Stimulated activated CD8-positive, alpha-beta memory T cell treated with anti-CD3 and anti-CD28 coated beads, Interleukin-2, amount 100 ng/mL, for 1 hour (primary cell): ENCODE results near the gene SLC44A1.
"Not testable (repeated sequence)": the region's sequence is repeated elsewhere in the genome, so short reads cannot be mapped to it uniquely, and the experiment has no call there.

ENCODE experiments used
- DNase-seq, 2 donors: peaks; one replicate each; pipeline ENCODE4 v3.0.0-alpha.2; 2020; ENCODE audit warnings: low read depth in 2 of 2

SLC44A1 gene

DNA sequence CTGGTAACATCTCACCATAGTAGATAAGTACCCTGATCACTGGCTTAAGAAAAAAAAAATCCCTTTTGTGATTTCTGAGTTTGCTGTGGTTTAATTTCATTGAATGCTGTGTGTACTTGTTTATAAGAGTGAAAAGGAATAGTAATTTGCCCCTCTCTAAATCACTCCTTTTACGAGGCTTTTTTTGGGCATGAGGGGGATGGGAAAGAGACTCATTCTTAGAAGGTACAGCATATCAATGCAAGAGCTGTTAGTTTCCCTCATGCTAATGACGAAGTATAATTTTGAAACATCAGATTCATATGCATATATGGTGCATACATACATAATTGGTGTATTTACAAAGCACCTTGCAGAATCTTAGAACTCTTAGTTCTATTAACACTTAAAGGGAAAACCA is 2.4 kb upstream of the SLC44A1 start:
- DNase-seq, result no peak

DNA sequence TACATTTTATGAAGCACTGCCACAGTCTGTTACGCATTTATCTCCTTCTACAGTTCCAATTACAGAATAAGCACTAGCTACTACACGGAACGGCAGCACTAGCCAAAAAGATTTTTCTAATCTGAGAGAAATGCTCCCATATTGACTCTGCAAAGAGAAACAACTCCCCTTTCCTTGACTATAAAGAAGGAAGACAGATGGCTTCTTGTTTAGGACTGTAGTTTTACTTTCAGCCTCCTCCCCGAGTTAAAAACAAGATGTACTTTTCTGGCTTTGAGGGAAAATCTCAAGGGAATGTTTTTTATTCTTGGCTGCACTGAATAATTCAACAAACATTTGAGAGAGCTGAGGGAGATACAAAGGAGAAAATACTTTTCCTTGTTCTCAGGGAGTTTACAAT is 1.9 kb upstream of the SLC44A1 start:
- no peak for DNase-seq

DNA sequence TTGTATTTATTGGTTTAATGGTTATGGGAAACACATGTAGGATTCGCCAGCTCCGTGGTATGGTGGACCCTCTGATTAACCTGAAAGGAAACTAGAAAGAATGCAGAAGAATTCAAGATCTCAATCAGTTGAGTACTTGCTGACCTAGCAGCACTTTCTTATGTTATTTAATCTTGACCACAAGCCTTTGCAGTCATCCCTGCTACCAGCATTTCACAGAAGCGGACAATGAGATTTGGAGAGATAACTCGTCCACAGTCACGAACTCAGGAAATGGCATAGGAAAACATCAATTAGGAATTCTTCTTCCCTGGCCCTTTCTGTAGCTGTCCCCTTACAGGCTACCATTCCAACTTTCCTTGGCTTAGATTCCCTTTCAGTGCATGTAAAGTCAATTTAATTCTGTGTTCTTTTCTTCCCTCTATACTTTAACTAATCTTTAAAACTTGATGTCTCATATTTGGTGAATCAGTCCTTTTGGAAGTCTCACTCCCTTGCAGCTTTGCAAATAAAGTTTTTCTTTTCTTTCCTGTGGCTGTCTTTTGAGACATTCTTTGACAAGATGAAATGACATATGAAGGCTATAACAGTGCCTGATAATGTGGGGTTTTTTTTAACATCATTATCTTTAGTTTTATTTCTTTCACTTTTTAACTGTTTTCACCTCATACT is 1.3 kb upstream of the SLC44A1 start:
- DNase-seq, result no peak

DNA sequence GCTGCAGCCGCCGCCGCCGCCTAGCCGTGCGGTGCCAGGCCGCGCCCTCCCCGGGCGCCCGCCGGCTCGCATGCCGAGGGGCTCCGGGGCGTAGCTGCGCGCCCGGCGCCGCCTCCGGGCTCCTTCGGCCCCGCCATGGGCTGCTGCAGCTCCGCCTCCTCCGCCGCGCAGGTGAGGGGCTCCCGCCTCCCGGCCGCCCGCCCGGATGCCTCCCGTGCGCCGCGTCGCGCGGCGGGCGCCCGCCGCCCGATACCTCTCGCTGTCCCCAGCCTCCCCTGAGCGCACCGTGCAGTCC is 230 bp downstream of the SLC44A1 start:
- no peak for DNase-seq

DNA sequence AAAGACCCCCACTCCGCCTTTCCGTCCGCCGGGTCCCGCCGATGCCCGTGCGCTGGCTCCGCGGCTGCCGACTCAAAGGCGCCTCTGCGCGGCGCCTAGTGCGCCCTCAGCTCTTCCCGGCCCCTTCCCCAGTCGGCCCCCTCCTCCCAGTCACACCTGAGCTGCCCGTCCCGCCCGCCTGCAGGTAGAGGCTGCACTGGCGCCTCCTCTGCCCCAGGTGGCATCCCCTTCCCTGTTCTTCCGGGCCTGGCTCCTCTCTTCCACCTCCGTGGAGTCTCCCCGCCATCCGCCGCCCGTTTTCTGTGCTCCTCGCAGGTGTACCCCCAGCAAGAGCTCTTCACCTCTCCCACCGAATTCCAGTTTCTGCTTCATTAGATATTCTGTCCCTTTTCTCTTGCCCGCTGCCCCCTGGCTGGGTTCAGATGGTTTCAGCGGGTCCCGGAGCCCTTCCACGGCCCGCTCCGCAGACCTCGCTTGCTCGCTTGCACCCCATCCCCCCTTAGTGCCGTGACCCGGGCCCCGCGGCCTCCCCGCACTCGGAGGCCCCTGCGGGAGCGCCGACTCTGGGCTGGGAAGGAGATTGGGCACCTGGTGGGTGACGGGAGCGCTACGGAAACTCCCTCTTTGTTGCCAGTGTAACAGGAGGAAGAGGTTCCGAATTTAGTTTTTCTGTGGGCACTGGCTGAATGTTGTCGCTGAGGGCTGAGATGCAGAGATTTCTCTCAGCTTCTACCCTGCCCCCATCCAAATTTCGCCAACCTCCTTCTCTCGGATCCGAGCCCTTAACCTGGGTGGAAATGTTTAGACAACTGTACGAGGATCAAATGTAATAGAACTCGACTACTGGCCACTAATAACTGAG is 809 bp downstream of the SLC44A1 start:
- peak; percentile 5 to 8 for DNase-seq

DNA sequence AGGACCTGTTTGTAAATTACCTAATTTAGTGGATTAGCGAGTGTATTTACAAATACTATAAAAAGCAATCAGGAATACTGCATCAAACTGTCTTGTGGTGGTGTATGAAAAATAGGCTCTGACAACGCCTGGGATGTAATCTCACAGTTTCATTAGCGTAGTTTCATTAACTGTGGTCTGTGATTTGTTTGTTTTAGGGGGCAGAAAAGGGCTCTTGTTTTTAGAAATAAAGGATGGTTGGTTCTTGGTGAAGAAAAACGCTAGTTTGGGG is 1.4 kb downstream of the SLC44A1 start:
- DNase-seq, result no peak

DNA sequence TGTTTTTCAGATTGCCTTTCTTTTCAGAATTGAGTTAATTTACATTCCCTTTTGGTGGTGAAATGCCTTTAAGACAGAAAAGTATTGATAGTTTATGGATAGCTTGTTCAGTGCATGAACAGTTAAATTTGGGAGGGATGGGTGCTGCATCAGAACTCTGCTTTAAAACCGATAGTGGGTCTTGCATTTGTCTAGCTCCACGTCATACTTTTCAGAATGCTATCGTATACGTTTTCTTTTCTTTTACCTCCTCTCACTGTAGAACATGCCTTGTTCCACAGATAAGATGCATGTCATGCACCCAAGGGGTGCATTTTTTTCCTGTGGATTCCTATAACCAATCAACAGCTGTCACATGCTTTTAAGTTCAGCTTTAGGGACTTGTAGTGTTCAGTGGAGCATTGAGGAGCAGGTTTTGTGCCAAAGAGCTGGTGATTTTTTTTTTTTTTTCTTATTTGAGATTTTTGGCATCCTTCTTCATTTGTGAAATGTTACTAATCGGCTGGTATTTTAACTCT is 2.3 kb downstream of the SLC44A1 start:
- DNase-seq, result no peak

DNA sequence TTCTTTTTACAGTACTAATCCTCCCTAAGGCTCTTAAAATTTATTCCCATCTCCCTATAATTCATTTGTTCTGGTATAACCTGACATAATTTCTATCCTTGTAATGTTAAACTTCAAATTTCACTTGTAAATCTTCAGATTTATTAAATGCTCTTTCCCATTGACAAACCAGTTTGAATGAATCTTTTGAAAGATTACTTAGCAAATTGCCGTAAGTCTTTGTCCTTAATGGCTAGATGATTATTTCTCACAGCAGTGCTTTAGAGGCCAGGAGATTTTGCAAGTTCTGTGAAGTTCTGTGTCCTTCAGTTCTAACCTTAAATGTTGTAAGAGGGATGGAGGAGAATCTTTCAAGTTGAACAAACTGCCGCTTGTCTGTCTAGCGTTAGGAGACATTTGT is 4.2 kb downstream of the SLC44A1 start:
- DNase-seq, result no peak

DNA sequence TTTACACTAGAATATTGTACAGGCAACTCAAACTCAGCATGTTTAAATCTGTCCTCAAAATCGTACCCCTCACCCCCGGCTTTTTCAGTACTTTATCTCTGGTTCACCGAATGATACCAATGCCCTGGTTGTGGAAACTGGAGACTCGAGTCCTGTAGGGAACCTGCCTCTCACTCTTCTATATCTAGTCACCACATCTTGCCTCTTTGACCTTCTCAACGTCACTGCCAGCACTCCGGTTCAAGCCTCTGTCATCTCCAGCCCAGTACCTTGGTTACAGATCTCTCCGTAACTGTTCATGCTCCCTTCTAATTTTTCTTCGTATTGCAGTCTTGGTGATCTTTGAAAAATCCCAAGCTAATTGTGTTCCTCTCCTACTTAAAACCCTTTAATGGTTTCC is 6.7 kb downstream of the SLC44A1 start:
- DNase-seq, result no peak

DNA sequence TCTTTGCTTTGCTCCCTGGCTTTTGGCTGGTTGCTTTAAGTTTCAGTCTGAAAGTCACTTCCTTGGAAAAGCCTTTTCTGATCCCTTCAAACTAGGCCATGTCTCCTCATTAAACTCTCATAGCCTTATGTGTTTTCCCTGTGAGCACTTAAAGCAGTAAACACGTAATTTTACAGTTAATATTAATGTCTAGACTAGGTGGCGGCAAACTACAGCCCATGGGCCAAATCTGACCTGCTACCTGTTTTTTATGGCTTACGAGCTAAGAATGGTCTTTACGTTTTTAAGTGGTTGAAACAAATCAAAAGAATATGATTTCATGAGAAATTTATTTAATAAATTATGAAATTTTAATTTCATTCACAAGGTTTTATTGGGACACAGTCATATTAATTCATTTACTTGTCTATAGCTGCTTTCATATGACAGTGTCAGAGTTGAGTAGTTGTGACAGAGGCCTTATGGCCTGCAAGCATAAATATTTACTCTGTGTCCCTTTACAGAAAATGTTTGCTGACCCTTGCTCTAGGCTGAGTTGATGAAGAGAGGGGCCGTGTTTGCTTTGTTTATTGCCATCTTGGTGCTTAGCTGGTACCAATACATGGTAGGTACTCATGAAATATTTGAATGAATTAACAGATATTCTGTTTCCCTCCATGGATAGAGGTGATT is 7.4 kb downstream of the SLC44A1 start:
- DNase-seq, result no peak

DNA sequence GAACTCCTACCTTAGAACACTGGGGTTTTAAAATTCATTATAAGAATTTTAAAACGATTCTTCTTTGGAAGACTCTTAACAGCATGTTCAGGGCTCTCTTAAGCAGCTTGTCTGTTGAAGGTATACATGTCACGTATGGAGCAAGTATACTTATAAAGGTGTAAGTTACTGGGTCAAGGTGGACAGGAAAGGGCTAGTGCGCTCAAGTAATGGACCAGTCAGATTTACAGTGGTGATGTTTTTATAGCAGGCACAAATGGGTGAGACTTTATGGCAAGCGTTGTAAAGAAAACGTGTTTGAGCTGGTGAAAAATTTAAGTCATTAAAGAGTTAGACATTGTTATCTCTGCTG is 7.9 kb downstream of the SLC44A1 start:
- DNase-seq, result no peak

DNA sequence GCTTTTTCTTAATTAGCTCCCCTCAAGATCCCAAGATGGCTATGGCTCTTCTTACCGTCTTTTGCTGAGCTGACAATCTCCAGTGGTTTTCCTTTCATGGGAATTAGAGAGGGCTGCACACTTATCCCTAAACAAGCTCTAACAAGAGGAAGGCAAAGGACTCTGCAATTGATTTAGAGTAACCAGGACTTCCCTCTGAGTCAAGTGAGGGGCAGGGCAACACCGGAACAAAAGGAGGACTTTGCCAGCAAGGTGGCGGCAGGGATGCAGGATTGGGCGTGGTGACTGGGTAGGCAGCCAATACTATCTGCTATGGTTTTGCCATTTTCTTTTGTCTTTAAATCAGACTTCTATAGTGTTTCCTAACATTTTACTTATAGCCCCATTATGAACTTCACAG is 9.8 kb downstream of the SLC44A1 start:
- no peak for DNase-seq

DNA sequence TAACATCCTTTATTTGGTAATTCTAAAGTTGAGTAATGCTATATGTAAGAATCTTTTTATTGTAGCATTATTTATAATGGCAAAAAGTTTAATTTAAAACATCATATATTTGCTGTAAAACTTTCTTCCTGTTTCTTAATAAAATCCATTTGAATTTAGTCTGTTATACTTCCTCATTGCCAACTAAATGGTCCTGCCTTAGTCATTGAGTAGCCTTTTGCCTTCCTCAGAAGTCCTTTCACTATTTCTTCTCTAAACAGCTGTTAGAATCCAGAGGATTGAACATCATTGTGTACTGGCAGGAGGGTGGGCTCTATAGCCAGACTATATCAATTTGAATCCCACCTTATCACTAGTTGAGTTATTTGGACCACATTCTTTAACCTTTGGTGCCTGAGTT is 11.0 kb downstream of the SLC44A1 start:
- DNase-seq, result no peak

DNA sequence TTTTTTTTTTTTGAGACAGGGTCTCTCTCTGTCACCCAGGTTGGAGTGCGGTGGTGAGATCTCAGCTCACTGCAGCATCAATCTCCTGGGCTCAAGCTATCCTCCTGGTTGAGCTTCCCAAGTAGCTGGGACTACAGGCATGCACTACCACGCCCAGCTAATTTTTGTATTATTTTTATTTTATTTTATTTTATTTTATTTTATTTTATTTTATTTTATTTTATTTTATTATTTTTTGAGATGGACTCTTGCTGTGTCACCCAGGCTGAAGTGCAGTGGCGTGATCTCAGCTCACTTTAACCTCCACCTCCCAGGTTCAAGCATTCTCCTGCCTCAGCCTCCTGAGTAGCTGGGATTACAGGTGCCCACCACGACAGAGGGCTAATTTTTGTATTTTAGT is 12.1 kb downstream of the SLC44A1 start:
- DNase-seq, result not testable (repeated sequence)

DNA sequence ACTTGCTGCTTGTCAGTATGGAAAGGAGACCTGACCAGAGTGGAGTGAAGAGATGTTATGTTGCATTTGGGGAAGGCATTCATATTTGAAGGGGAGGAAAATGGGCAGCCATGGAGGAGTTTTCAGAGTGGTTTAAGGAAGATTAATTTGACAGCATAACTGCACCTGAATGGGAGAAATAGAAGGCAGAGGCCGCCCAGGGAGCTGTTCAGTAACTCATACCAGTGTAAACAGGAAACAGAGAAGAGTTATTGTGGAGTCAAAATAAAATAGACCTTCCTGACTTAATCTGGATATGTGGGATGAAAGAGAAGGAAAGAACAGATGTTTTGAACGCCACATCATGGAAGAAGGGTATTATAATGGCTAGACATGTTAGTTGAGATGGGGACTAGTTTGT is 13.4 kb downstream of the SLC44A1 start:
- DNase-seq, result no peak

DNA sequence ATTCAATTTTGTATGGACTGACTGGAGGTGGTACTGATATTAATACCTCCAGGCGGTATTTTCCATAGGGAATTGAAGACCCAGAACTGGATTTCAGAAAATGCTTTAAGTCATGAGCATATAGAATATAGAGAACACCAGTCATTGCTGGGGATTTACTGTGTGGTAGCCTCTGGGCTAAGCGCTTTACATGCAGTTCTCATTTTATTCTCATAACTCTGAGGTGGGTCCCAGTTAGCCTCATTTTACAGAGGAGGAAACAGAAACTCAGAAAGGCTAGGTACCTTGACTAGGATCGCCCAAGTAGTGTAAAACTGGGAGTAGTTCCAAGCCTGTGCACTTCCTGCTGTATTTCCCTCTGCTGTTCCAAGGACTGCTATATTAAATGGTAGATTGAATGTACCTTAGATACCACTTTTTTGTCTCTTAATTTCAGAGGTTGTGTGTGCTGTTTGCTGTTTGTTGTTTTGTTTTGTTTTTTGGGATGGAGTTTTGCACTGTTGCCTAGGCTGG is 13.8 kb downstream of the SLC44A1 start:
- DNase-seq, result no peak

DNA sequence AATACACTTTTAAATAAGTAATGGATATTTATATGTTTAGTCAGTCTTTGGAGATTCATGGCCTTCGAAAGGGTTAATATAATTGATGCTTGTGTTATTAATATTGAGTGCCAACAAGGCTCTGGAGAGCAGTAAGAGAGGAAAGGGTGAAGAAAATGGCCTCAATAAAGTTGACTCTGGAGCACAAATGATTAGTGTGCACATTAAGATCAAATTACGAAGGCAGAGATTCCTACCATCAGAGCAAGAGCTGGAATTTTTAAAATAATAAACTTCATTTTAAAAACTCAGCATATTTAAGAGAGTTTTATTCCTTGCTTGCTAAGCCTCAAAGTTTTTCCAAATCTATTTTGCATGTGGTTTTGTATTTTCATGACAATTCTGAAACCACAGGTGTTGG is 14.8 kb downstream of the SLC44A1 start:
- DNase-seq, result no peak

DNA sequence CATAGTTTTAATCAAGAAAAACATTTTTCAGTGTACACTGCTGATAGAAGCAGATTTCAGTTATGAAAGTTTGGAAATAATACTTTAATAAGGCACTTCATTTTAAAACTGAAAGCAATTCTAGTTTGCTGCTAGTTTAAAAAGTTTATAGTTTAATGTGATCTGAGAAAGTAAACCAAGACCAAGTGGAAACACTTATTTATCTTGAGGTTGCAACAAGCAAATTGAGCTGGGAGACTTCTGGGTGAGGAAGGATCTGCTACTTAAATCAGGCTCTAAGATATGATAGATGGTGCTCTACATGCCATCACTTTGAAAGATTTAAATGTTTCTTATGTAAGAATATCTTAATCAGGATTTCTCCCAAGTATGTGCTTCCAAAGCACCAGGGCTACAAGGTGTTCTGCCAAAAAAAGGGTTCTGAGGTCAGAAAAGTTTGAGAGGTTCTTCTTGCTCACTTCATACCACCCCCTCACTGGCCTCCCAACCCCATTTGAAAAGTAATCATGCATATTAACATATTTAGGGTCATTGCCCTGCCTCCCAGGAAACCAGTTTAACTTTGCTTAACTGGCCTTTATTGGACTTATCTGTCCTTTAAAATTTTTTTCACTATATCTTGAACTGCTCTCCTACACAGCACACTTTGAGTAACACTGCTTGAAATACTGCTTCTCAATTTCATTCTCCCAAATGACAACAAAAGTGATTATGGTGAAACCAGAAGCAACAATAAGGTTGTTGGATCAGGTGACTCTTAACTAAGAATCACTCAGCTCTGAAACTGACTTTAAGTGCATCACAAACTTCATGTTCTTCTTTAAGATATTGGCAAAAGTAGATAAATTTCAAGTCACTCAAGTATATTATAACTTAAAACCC is 15.5 kb downstream of the SLC44A1 start:
- no peak for DNase-seq

DNA sequence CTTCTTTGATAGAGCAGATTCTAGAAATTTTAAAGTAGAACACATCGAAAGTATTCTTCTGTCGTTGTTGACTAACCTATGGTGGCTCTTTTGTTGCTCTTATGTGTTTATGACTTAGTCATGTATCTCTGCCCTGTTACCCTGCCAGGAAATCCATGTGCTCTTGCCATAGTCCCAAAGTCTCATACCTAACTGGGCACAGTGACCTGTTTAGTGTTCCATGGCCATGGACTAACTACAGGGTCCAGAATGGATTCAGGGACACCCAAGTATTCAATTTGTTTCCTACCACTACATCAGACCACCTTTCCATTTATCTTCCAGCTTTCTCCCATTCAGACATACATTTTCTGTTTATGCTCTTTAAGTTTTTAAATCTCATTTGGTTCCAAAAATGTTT is 18.0 kb downstream of the SLC44A1 start:
- no peak for DNase-seq

DNA sequence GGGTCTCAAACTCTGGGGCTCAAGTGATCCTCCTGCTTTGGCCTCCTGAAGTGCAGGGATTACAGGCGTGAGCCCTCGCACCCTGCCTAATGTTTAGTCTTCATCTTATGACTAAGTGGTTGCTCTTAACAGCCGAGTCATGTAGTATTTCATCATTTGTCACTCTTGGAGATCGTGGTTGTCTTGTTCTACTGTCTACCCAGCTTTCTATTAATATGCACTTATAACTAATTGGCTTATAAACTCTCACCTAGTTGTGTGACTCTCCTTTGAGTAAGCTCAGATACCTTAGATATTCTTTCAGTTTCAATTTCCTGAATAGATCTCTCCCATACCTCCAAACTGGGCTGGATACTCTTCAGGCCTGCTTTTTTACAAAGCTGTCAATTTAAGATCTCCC is 19.9 kb downstream of the SLC44A1 start:
- DNase-seq, result no peak

DNA sequence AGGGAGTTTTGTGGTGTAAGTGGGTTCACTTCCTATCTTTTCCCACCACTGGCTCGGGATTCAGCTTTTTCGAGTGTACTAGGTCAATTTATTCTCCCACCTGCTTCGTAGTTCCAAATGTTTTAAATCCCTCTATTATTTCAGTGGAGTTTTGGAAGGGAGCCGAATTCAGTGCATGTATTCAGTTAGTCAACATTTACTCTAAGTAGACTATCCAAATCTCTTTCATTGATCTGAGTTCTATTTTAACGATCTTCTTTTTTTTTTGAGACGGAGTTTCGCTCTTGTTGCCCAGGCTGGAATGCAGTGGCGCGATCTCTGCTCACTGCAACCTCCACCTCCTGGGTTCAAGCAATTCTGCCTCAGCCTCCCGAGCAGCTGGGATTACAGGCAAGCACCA is 23.8 kb downstream of the SLC44A1 start:
- DNase-seq, result not testable (repeated sequence)

DNA sequence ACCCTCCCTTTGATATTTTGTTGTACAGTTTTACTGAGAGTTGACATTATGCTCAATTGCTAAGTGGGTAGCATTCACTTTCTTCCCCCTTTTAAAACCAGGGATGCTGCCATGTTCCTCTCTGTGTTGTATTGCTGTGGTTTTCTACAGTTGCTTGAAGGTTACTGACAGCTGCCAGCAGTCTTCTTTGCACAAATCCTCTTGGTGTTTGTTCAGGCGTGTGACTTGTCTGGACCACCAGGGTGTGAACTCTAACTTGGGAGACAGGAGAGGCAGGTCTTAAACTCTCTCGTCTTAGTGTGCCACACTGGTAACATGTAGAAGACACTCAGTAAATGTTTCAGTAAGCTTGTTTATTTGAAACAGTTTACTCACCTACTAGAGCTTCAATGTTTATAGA is 25.1 kb downstream of the SLC44A1 start:
- no peak for DNase-seq
